ENCODE results near the gene VPS4B.
A peak's percentile ranks its signal among the peaks of the same experiment; 100 is the strongest.

VPS4B gene

DNA sequence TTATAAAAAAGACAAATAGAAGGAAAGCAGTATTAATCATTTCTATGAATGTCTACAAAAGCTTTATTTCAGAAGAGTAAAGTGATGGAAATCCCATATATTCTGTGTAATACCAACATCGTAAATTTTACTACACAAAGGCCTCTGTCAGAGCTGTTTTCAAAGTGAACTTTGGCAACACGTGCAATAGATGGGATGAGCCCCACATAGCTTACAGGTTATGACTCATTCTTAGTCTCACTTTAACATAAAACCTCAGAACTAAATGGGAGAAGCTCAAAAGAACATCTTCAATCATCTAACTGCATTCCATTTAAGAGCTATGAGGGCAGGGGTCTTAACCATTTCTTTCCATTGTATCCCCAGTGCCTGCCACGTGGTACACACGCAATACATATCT lies 11.5 kb downstream of the VPS4B start:
- TF ChIP-seq, protein P1, sequence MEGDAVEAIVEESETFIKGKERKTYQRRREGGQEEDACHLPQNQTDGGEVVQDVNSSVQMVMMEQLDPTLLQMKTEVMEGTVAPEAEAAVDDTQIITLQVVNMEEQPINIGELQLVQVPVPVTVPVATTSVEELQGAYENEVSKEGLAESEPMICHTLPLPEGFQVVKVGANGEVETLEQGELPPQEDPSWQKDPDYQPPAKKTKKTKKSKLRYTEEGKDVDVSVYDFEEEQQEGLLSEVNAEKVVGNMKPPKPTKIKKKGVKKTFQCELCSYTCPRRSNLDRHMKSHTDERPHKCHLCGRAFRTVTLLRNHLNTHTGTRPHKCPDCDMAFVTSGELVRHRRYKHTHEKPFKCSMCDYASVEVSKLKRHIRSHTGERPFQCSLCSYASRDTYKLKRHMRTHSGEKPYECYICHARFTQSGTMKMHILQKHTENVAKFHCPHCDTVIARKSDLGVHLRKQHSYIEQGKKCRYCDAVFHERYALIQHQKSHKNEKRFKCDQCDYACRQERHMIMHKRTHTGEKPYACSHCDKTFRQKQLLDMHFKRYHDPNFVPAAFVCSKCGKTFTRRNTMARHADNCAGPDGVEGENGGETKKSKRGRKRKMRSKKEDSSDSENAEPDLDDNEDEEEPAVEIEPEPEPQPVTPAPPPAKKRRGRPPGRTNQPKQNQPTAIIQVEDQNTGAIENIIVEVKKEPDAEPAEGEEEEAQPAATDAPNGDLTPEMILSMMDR (IDR thresholded peaks at IDR 0.05; ENCODE audit: insufficient read depth, missing control alignments) = no peak
- FAIRE-seq (no peak), DNase-seq (ENCODE audit: insufficient read length, low spot score) (no peak)

DNA sequence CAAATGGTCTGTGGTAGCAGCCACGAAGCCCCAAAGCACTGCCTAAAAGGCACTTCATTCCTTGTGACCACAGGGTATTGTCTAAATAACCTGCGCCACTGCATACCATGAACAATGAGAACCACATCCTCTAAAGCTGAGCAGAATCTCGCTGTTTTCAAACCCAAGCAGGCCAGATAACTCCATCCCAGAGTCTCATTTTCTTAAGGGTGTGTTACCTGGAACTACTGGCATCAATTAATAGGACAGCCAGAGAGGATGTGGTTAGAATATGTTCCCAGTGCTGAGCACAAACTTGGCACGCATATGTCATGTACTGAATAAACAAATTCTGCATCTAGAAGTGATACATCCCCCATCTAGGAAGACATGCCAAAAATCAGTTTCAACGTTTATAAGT lies 13.0 kb downstream of the VPS4B start:
- DNase-seq (ENCODE audit: insufficient read length, low spot score) (no peak), FAIRE-seq (no peak)
- TF ChIP-seq, protein P1 (IDR thresholded peaks at IDR 0.05; ENCODE audit: insufficient read depth, missing control alignments) = no peak

DNA sequence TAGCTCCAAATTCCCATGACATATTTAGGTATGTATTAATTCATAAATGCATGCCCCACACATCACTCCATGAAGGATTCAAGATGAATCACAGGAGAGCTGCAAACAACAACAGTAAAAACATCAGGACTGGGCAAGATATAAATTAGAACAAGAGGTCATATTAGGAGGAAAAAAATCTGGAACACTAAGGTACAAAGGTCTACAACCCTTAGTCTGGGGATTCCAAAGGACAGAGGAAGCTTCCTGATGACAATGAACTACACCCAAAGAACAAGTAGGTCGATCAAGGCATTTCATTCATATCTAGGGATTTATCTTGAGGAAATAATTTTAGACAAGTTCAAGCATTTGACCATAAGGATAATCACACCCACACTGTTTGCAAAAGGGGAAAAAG lies 14.5 kb downstream of the VPS4B start:
- TF ChIP-seq, protein P1 (IDR thresholded peaks at IDR 0.05; ENCODE audit: insufficient read depth, missing control alignments) = no peak
- FAIRE-seq (no peak), DNase-seq (ENCODE audit: insufficient read length, low spot score) (no peak)

DNA sequence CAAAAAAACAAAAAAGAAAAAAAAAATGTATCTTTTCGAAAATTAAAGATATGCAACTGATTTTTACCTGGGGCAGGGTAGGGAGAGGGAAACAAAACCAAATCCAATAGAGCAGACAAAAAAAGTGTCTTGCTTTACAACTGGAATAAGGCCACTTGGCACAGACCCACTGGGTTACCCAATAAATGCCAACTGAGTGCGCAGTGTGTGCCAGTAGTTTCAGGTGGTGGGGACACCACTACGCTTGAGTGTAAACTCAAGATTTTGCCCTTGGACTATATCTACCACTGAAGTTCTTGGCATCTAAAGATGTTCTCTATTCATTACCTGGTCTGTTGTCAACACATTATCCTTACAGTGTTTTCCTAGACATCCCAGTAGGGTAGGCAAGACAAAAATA lies 16.3 kb downstream of the VPS4B start:
- FAIRE-seq = no peak
- DNase-seq (ENCODE audit: insufficient read length, low spot score) = no peak
- TF ChIP-seq, protein P1 (IDR thresholded peaks at IDR 0.05; ENCODE audit: insufficient read depth, missing control alignments) = no peak

DNA sequence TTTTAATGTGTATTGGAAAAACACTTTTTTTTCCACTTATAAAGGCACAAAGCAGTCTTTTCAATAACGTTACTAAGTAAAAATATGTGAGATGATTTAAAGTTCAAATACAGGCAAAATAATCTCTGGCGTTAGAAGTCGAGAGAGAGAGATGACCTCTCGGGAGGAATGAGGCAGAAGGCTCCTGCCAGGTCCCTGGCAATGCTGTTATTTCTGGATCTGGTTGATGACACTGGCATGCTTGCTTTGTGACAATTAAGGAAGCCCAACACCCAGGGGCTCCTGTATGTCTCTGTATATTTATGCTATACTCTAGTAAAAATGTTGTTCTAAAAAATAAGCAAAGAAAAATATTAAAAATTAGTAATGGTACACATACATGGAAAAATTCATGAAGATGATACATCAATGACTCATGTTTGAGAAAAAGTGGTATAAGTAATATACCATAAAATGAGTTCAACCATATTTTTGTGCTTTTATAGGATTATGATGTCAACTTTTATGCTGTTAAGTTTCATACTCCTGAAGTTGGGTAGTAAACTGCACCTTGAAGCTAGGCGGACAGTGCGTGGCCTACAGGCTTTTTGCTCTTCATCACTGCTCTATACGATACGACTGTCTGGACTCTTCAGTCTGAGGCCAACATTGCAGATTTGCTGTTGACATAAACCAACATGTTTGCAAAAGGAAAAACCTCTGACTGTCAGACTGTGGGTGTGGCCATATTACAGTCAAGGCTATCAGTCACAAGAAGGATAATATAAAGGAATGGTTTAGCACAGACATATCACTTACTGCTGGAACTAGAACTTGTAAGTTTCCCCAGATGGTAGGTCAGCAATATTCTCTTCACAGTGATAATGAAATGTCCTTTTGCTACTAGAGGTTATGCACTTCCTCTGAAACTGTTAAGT lies 19.8 kb downstream of the VPS4B start:
- TF ChIP-seq, protein P1 (IDR thresholded peaks at IDR 0.05; ENCODE audit: insufficient read depth, missing control alignments) = no peak
- FAIRE-seq (no peak), DNase-seq (ENCODE audit: insufficient read length, low spot score) (no peak)

DNA sequence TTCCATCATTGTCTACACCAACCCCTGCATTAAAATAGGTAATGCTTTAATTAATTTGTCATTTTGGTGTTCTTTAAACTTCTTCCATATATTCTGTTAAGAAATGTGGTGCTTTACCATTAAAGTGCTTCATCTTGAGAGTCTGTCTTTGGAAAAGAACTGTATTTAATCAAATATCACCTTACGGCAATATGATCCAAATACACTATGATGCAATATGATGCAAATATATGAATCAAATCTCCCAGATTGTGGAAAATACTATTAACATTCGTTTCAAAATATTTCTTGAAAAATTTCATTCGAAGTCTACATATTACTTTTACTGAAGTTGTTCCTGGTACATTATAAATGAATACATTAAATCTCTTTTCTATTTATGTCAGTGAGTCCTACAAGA lies 23.0 kb downstream of the VPS4B start:
- DNase-seq (ENCODE audit: insufficient read length, low spot score) (no peak), FAIRE-seq (peak; percentile 99)
- TF ChIP-seq, protein P1 (IDR thresholded peaks at IDR 0.05; ENCODE audit: insufficient read depth, missing control alignments) = no peak

DNA sequence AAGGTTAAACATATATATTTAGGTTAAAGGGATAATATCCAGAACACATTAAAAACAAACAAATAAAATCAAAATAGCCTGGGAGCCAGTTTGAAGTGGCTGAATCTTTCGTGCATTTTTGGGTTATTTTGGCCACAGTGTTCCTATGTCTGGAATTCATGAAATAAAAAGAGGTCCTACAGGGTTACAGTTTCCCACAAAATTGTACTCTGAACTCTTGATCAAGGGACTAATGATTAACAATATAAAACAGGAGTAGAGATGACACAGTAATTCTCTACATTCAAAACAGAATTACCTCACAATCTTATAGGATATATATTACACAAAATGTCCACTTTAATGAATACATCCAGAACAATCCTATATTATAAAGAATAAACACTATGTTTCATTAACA lies 24.9 kb downstream of the VPS4B start:
- DNase-seq (ENCODE audit: insufficient read length, low spot score) (no peak), FAIRE-seq (peak; percentile 93)
- TF ChIP-seq, protein P1 (IDR thresholded peaks at IDR 0.05; ENCODE audit: insufficient read depth, missing control alignments) = no peak

Data from D721Med (cell line).